GM12874 (cell line): ENCODE measurements around the gene SPART.

Experiments used
- TF ChIP-seq, protein P1 (sequence below): IDR thresholded peaks from 2 replicates; pipeline ENCODE4 v1.5.1; 2011; ENCODE audit warnings: low read depth, mild to moderate bottlenecking, control low read depth, low read length, moderate library complexity; ENCODE audit not compliant: insufficient read depth

SPART gene

DNA sequence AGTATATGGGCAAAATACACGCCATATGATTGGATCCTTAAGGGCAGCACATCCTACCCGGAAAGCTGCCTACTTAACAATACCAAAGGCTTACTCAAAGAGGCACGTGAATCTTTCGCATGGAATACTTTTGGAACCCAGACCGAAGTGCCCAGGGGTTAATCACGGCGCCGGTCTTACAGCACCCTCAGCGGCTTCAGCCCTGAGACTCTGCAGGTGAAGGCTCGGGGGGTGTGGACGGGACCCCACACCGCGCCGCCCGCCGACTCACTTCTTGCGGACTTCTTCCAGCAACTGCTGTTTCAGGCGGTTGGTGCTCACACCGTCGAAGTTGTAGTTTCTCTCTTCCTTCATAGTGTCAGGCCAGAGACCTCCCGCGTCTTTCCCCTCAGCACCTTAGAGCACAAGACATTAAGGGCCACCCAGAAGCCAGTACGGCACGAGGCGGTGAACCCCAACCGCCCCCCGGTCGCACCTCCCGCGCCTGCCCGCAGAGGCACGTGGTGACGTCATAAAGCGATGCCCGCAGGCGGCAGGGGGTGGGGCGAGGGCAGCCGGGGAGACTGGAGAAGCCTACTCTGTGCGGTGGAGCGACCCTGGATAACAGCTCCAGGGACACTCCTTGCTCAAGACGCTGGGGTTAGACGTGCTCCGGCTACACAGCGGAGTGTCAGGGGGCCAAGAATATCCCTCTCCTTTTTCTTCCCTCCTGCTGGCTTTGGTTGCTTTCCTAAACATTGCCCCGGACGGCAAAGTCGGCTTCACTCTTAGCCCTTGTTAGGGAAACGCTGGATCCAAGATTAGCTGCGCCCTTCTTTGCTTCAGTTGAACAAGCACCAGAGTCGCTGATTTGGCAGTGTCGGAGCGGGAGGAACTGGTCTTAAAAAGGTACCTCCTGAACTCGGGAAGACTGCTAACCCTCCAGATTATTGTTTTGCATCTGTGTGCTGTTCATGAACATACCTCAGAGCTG, 48.5 kb downstream of the SPART start, which contains the start of gene CCDC169:
CCDC169 (minus strand) TSS at position 449 of the 973 bp plus-strand sequence; CDS start at position 354, 95 bp downstream.
- TF ChIP-seq, protein P1, sequence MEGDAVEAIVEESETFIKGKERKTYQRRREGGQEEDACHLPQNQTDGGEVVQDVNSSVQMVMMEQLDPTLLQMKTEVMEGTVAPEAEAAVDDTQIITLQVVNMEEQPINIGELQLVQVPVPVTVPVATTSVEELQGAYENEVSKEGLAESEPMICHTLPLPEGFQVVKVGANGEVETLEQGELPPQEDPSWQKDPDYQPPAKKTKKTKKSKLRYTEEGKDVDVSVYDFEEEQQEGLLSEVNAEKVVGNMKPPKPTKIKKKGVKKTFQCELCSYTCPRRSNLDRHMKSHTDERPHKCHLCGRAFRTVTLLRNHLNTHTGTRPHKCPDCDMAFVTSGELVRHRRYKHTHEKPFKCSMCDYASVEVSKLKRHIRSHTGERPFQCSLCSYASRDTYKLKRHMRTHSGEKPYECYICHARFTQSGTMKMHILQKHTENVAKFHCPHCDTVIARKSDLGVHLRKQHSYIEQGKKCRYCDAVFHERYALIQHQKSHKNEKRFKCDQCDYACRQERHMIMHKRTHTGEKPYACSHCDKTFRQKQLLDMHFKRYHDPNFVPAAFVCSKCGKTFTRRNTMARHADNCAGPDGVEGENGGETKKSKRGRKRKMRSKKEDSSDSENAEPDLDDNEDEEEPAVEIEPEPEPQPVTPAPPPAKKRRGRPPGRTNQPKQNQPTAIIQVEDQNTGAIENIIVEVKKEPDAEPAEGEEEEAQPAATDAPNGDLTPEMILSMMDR, result no peak

DNA sequence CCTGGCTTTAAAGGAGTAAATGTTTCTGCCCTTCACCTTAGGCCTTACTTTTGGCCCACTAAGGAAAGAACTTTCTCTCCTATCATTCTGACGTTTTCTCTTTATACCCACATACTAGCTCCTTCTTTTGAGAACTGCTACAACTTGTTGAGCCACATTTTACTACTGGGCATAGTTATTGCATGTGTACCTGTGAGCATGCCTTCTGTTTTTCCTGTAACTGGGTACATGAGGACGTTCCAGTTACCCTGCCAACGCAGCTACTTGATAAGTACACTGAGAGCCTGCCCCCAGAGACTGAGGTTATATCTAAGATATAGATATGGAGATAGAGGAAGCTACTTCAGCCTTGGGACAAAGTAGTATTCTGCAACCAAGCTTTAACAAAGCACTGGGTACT, 52.1 kb downstream of the SPART start:
- TF ChIP-seq, protein P1, result no peak

DNA sequence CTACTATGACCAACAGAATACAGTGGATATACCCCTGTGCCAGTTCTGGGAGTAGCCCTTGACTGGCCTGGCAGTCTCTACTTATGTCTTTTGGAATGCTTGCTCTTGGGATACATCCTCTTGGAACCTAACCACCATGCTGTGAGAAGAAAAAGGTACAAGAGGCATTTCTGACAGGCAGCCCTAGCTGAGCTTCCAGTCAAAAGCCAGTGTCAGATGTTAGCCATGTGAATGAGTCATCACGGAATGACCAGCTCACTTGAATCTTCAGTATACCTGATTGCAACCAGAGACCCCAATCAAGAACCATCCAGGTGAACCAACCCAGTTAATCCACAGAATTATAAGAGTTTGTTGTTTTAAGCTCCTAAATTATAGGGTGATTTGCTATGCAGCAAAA, 52.7 kb downstream of the SPART start:
- TF ChIP-seq, protein P1, result no peak

DNA sequence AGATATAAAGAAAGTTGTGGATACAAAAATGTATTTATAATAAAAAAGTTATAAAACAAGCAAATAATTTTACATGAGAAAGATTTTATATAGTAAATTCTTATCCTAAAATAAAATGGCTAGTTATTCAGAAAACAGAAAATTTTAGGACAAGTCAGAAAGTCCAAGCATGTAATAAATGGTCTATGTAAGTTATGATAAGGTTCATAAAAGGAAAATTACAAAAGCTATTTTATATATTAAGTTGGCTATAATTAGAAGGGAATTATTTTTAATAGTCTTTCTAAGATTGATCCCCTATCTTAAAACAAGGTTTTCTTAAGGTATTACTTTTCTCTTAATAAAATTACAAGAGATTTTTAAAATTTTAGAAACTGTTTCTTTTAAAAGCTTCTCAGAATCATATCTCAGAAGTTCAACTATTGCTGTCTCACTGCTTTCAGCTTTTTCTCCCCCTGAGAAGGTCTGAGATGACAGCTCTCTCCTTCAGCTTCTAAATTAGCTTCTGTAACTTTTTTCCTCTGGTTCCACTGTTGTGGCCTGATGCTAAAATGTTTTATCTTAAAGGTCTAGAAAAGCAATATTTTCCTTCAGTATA, 57.3 kb downstream of the SPART start:
- TF ChIP-seq, protein P1, result no peak

DNA sequence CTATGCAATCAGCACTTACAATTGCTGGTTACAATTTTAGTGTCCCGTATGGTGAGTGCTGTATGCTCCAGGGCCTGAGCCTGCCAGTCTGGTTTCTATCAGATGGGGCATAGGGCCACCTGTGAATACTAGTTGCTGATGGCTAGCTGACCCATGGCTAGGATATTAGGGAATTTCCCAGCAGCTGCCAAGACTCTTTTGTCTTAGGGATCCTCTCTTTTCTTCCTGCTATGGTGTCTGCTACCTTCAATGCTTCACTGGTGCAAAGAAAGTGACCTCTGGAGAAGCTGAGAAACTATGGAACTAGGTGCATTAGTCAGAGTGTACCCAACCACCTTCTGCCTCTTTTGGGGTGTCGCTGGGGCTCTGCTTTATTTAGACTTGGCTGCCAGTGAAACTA, 60.2 kb downstream of the SPART start:
- TF ChIP-seq, protein P1, result no peak

DNA sequence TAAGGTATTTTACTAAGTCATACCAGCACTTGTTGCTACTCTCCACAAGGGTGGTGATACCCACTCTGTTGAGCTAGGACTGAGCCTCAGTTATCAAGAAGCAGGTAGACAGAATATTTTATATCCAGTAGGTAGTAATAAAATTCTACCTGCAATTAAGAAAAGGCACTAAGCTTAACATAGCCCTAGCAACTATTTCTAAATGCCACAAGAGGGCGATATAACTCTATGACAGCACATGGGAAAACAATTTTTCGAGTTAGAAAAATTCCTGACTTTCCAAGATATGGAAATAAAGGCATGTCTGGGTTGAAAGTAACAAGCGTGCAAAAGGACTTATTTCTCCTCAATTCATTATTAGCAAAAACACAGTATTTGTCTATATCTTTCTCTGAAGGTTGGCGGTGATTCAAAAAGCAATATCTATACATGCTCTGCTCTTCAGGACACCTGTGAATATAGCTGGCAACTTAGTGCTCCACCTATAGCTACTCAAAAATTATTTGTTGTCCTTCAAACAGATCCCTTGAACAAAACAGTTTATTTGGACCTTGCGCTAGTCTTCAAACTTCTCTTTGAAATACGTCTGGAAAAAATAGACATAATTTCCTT, 63.3 kb downstream of the SPART start:
- TF ChIP-seq, protein P1, result peak; percentile 59
